HEK293T (cell line): ENCODE measurements around the gene DUSP10.

ENCODE experiments used
- CTCF ChIA-PET: fragments of 350-600 bp; formaldehyde crosslinking; extraction: SDS; loops from one replicate; lab custom pipeline; 2021; ENCODE audit warnings: antibody characterized with exemption, inconsistent platforms; lab: Yijun Ruan, JAX
- POLR2A ChIA-PET: fragments of 350-600 bp; formaldehyde crosslinking; extraction: SDS; loops from one replicate; lab custom pipeline; 2020; ENCODE audit warnings: antibody characterized with exemption, inconsistent platforms; lab: Yijun Ruan, JAX
- DNase-seq: peaks from one replicate; pipeline ENCODE4 v3.0.0; 2012; ENCODE audit warnings: mixed read lengths; ENCODE audit errors: extremely low spot score
- ARNT ChIP-seq: fragments of 450-650 bp; IDR thresholded peaks from 2 replicates; pipeline ENCODE4 v1.6.1; 2017; ENCODE audit warnings: mild to moderate bottlenecking
- BHLHE40 ChIP-seq: fragments of 450-650 bp; IDR thresholded peaks from 2 replicates; pipeline ENCODE4 v1.6.1; 2016; ENCODE audit warnings: mild to moderate bottlenecking, moderate library complexity, borderline replicate concordance
- CTBP1 ChIP-seq: fragments of 450-650 bp; IDR thresholded peaks from 2 replicates; pipeline ENCODE4 v1.6.1; 2016; ENCODE audit warnings: borderline replicate concordance
- ELF4 ChIP-seq: fragments of 450-650 bp; IDR thresholded peaks from 2 replicates; pipeline ENCODE4 v1.6.1; 2017; ENCODE audit warnings: antibody characterized with exemption
- FOXA1 ChIP-seq: fragments of 450-650 bp; IDR thresholded peaks from 2 replicates; pipeline ENCODE4 v1.6.1; 2016; ENCODE audit warnings: mild to moderate bottlenecking
- FOXK2 ChIP-seq: fragments of 450-650 bp; IDR thresholded peaks from 2 replicates; pipeline ENCODE4 v1.6.1; 2016; ENCODE audit warnings: mild to moderate bottlenecking
- FOXM1 ChIP-seq: fragments of 450-650 bp; IDR thresholded peaks from 2 replicates; pipeline ENCODE4 v1.6.1; 2017; ENCODE audit warnings: mild to moderate bottlenecking, borderline replicate concordance
- HDGF ChIP-seq: fragments of 450-650 bp; IDR thresholded peaks from 2 replicates; pipeline ENCODE4 v1.6.1; 2017; ENCODE audit warnings: antibody characterized with exemption, borderline replicate concordance
- L3MBTL2 ChIP-seq: fragments of 450-650 bp; conservative IDR thresholded peaks from 2 replicates; pipeline ENCODE4 v1.6.1; 2016; ENCODE audit warnings: mild to moderate bottlenecking
- LEF1 ChIP-seq: fragments of 450-650 bp; IDR thresholded peaks from 2 replicates; pipeline ENCODE4 v1.6.1; 2017; ENCODE audit warnings: mild to moderate bottlenecking, borderline replicate concordance
- NFRKB ChIP-seq: fragments of 450-650 bp; IDR thresholded peaks from 2 replicates; pipeline ENCODE4 v1.6.1; 2016; ENCODE audit warnings: mild to moderate bottlenecking, moderate library complexity
- PKNOX1 ChIP-seq: fragments of 450-650 bp; IDR thresholded peaks from 2 replicates; pipeline ENCODE4 v1.6.1; 2016
- SP1 ChIP-seq: fragments of 450-650 bp; IDR thresholded peaks from 2 replicates; pipeline ENCODE4 v1.6.1; 2017
- SUZ12 ChIP-seq: fragments of 450-650 bp; IDR thresholded peaks from 2 replicates; pipeline ENCODE4 v1.6.1; 2016; ENCODE audit warnings: mild to moderate bottlenecking
- TARDBP ChIP-seq: fragments of 450-650 bp; IDR thresholded peaks from 2 replicates; pipeline ENCODE4 v1.6.1; 2016
- ZNF384 ChIP-seq: fragments of 450-650 bp; IDR thresholded peaks from 2 replicates; pipeline ENCODE4 v1.6.1; 2016

The DUSP10 gene

GRCh38 chr1:221698579-221699349 lies 43.1 kb downstream of the DUSP10 start:
- POLR2A ChIA-PET, result no interaction called here
- CTCF ChIA-PET, result no interaction called here
- DNase-seq, result no peak
- TF ChIP-seq CTBP1 (no peak), TARDBP (no peak), BHLHE40 (no peak), HDGF (no peak)

DNA sequence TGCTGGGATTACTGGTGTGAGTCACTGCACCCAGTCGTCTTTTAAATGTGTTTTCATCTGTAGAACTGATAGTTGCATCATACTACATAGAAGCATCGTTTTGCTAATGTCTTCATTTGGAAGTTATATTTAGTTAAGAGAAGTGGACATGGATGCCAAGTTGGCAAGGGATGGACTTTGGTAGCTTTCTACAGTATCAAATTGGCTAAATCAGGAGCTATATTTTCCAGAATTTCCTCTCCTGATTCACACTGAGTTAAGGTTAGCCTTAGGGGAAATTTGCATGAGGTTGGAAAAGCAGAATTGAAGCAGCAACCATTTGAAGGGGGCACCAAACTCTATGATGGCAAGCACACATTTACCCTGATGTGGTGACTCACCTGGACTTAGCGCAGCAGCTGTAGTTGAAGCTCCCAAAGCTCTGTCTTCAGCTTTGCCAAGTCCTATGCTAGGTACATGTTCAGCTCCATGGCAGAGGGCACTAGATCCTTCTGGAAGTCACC lies 43.9 kb downstream of the DUSP10 start:
- DNase-seq, result no peak
- TF ChIP-seq ZNF384 (no peak), ARNT (no peak), SP1 (no peak), FOXA1 (no peak)
- ChIA-PET CTCF (no interaction called here), POLR2A (no interaction called here)

DNA sequence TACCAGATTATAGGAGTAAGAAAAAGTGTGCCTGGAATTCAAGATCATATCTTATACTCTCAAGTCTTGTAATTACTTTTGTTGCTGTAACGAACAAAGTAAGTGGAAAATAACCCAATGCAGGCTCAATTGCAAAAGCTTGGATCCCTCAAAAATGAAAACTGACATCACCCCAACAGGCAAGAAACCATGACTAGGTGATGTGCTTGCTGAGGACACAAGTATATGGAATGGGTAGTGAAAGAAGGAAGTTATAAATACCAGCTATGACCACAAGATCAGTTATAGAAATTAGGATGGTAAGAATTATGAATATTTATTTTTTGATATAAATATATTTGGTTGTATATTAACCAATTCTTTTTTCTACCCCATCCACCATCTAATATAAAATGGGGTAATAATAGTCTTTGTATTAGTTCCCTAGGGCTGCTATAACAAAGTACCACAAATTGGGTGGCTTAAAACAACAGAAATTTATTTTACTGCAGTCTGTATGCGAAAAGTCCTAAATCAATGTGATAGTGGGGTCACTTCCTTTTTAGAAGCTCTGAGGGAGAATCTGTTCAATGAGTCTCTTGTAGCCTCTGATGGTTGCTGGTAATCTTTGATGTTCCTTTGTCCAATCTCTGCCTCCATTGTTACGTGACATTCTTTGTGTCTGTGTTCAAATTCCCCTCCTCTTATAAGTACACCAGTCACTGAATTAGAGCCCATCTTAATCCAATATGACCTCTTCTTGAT lies 45.0 kb downstream of the DUSP10 start:
- ChIA-PET CTCF (no interaction called here), POLR2A (no interaction called here)
- no peak for TF ChIP-seq NFRKB
- no peak for TF ChIP-seq BHLHE40
- TF ChIP-seq SUZ12, result no peak
- TF ChIP-seq ZNF384, result no peak
- no peak for TF ChIP-seq FOXM1
- TF ChIP-seq L3MBTL2, result no peak
- no peak for DNase-seq

GRCh38 chr1:221696027-221696426 lies 45.9 kb downstream of the DUSP10 start:
- ChIA-PET CTCF (no interaction called here), POLR2A (no interaction called here)
- no peak for TF ChIP-seq ARNT
- no peak for DNase-seq

GRCh38 chr1:221695301-221695700 lies 46.6 kb downstream of the DUSP10 start:
- TF ChIP-seq ARNT (no peak), SP1 (no peak), HDGF (no peak), TARDBP (no peak), ELF4 (no peak), FOXM1 (no peak), SUZ12 (no peak), ZNF384 (no peak), CTBP1 (no peak), NFRKB (no peak)
- CTCF ChIA-PET, result no interaction called here
- POLR2A ChIA-PET, result no interaction called here
- no peak for DNase-seq

GRCh38 chr1:221694109-221694508 lies 47.8 kb downstream of the DUSP10 start:
- DNase-seq, result no peak
- CTCF ChIA-PET, result no interaction called here
- TF ChIP-seq SP1, result no peak
- TF ChIP-seq PKNOX1, result no peak
- TF ChIP-seq FOXK2, result no peak
- no peak for TF ChIP-seq HDGF
- TF ChIP-seq ELF4, result no peak
- TF ChIP-seq TARDBP, result no peak
- no peak for TF ChIP-seq ZNF384
- TF ChIP-seq SUZ12, result no peak
- TF ChIP-seq ARNT, result no peak
- TF ChIP-seq L3MBTL2, result no peak
- no peak for TF ChIP-seq FOXA1
- TF ChIP-seq BHLHE40, result no peak
- TF ChIP-seq CTBP1, result no peak
- POLR2A ChIA-PET, result no interaction called here

DNA sequence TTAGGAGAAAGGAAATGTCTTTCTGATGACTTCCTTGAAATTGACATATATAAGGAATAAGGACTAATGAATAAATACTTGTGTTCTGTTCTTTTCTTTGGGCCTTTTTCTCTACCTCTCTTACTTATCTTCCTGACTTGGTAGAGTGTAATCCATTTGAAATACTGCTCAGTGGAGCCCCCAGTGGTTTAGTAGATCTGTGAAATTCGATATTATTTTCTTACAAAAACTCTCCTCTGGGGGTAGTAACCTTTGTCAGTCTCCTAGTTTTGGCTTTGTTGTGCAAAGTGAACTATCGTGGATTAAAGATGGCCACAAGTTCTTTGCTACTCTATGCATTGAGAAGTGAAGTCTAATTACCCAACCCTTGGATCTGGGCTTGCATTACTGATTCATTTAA lies 48.8 kb downstream of the DUSP10 start:
- CTCF ChIA-PET, result interaction anchor here (0.6 kb wide), 1 partner anchor 317 kb away, joined by 3 read pairs; no protein-coding TSS in a partner anchor
- no peak for TF ChIP-seq L3MBTL2
- no peak for TF ChIP-seq BHLHE40
- no peak for TF ChIP-seq PKNOX1
- TF ChIP-seq ELF4, result no peak
- TF ChIP-seq ARNT, result no peak
- TF ChIP-seq CTBP1, result no peak
- no peak for TF ChIP-seq ZNF384
- TF ChIP-seq SP1, result no peak
- no peak for TF ChIP-seq NFRKB
- TF ChIP-seq FOXA1, result no peak
- TF ChIP-seq FOXK2, result no peak
- TF ChIP-seq FOXM1, result no peak
- no peak for TF ChIP-seq TARDBP
- TF ChIP-seq LEF1, result no peak
- no peak for TF ChIP-seq HDGF
- TF ChIP-seq SUZ12, result no peak
- DNase-seq, result no peak
- POLR2A ChIA-PET, result no interaction called here
